NCI-H2227 (cell line): ENCODE data around the gene PREX1.
"Not testable (repeated sequence)": the region's sequence is repeated elsewhere in the genome, so short reads cannot be mapped to it uniquely, and the experiment has no call there.

Experiments used
- DNase-seq: peaks from one replicate; lab custom pipeline; 2025; ENCODE audit not compliant: unreplicated experiment; lab: John Stamatoyannopoulos, UW

Gene PREX1, protein sequence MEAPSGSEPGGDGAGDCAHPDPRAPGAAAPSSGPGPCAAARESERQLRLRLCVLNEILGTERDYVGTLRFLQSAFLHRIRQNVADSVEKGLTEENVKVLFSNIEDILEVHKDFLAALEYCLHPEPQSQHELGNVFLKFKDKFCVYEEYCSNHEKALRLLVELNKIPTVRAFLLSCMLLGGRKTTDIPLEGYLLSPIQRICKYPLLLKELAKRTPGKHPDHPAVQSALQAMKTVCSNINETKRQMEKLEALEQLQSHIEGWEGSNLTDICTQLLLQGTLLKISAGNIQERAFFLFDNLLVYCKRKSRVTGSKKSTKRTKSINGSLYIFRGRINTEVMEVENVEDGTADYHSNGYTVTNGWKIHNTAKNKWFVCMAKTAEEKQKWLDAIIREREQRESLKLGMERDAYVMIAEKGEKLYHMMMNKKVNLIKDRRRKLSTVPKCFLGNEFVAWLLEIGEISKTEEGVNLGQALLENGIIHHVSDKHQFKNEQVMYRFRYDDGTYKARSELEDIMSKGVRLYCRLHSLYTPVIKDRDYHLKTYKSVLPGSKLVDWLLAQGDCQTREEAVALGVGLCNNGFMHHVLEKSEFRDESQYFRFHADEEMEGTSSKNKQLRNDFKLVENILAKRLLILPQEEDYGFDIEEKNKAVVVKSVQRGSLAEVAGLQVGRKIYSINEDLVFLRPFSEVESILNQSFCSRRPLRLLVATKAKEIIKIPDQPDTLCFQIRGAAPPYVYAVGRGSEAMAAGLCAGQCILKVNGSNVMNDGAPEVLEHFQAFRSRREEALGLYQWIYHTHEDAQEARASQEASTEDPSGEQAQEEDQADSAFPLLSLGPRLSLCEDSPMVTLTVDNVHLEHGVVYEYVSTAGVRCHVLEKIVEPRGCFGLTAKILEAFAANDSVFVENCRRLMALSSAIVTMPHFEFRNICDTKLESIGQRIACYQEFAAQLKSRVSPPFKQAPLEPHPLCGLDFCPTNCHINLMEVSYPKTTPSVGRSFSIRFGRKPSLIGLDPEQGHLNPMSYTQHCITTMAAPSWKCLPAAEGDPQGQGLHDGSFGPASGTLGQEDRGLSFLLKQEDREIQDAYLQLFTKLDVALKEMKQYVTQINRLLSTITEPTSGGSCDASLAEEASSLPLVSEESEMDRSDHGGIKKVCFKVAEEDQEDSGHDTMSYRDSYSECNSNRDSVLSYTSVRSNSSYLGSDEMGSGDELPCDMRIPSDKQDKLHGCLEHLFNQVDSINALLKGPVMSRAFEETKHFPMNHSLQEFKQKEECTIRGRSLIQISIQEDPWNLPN (N-terminal part only)

DNA sequence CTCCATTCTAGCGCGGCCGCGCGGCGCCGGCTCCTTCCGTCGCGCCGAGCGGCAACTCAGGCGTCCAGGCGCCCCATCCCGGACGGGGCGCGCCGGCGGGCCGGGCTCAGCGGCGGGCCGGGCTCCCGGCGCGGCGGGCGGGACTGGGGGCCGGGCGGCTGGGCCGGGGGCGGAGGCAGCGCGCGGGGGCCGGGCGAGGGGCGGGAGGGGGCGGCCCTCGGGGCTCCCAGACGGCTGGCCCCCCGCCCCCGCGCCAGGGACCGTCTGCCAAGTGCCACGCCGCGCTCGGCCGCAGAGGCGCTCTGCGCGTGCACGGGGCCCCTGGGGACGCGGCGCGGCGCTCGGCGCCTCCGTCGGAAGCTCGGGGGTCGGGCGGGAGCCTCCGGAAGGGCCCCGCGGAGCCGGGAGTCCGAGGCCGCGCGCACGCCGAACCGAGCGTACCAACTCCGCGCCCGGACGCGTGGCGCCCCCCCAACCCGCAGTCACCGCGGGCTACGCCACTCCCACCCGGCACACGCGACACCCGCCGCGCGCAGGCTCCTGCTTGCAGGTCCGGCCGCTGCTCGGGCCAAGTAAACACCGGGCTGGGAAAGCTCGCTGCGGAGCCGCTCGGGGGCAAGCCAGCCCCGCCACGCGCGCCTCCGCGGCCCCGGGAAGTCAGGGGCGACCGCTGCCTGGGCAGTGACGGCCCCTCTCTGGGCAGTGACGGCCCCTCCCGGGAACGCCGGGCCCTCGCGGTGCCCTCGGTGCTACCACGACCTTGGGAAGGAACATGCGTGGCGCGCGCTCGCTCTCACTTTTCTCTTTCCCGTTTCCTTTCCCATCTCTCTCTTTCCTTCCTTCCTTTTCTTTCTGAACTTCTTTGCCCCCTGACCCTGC is at the start of gene PREX1:
TSS of gene PREX1 (minus strand) at position 145 of the 879 bp plus-strand sequence. CDS start at position 6, 139 bp downstream.
- DNase-seq: peak; percentile 92

DNA sequence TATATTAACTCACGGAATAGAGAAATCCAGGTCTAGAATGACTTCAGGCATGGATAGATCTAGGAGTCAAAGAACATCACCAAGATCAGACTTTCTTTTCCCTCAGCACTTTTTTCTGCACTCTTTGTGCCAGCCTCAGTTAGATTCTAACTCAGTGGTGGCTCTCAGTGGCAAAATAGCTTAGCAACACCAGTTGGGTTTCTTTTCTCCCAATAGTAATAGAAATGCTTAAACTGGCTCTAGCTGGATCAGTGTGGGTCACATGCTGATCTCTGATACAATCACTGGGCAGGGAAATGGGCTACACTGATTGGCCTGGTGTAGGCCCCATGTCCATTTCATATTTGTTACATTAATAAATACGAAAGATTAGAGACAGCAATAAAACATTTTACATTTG is 49.5 kb upstream of the PREX1 start:
- DNase-seq: peak; percentile 15

DNA sequence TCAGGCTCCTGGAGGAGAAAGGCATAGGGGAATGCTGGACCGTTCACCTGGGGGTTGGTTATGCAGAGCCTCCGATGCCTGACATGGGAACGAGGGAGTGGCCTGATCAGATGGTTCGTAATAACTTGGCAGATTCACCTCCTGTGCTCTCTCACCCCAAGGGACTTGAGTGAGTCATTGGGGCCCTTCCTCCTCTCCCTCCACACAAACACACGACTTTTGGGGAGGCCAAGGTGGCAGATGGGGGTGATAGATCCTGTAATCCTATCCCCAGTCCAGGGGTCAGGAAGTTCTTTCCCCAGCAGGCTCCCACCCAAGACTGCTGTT is 48.1 kb upstream of the PREX1 start:
- DNase-seq: no peak

DNA sequence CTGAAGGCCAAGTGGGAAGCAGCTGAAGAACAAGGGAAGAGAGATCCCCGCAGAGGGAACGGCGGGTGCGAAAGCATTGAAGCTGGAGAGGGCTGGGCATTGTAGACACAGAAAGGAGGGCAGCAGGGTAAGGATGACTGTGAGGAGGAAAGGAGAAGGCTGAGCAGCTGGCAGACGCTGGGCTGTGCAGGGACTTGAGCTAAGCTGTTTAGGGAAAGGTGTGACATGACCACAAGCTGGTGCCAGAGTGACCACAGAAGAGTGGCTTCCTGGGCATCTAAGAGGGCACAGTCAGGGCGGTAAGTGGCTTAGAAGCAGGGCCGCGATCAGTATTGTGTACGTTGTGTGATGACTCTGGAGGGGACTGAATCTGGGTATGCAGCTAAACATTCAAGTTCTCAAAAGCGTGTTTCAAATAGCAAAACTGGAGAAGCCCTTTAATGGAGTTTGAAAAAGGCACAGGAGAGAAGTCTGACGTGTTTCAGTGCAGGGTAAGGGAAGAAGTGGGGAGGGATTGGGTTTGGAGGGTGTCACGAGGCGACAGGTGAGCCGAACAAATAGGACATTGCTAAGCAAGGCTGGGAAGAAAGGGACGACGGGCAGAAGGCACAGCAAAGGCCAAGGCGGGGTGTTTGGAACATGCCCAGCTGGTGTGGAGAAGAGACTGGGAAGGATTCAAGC is 47.6 kb upstream of the PREX1 start:
- no peak for DNase-seq

DNA sequence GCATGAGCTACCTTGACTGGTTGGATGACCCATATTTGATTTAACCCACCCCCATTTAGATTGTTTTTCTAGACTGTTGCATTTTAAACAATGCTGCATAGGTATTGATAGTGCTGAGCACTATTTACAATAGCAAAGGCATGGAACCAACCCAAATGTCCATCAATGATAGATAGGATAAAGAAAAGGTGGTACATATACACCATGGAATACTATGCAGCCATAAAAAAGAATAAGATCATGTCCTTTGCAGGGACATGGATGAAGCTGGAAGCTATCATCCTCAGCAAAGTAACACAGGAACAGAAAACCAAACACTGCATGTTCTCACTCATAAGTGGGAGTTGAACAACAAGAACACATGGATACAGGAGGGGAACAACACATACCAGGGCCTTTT is 41.6 kb upstream of the PREX1 start:
- DNase-seq: not testable (repeated sequence)

DNA sequence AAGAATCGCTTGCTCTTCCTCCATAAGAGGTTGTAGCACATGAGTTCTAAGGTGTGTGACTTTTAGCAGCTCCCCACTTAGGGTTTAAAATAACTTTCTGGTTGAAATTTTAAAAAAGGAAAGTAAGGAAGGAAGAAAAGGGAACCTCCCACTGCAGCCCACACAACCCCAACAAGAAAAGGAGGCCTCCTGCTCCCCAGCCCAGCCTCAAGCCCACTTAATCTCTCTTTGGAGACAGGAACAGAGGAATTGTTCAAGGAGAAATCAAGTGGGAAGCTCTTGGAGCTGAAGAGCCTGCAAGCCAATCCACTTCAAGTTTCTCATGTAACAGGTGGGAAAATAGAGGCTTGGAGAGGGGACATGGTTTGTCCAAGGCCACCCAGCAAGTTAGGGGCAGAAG is 39.1 kb upstream of the PREX1 start:
- no peak for DNase-seq

DNA sequence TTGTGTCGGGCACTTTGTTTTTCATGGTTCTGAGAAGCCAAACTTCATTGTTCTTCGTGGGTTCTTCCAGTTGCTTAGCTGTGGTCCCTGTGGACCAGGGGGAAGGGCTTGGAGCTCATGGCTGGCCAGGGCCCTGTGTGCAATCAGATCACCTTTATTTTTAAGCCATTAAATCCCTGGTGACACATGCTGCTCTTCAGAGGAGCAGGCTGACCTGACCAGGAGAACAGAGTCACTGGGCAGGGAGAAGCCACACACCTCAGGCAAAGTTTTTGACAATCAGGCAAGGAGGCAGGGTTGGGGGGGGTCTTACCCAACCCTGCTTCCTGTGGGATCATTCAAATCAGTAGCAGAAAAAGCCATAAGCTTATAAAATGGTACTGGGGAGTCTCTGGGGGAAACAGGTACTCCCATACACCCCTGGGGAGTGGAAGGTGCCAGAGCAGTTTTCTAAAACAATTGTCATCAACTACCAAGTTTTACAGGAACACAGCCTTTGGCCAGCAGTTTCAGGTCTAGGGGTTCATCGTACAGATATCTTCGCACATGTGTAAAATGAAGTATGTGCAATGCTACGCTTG is 37.0 kb upstream of the PREX1 start:
- DNase-seq: no peak

DNA sequence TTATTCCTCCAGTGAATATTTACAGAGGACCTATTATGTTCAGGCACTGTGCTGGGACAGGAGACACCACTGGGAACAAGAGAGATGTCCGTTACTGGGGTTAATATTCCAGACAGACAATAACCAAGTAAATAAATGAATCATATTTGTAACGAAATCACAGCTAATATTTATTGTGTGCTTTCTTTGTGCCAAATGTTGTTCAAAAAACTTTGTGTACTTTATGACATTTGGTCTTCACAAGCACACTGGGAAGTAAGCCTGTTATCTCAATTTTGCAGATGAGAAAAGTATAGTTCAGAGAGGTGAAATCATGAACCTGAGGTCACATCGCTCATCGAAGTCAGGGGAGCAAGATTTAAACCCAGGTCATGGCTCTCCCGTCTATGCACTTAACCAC is 36.5 kb upstream of the PREX1 start:
- no peak for DNase-seq

DNA sequence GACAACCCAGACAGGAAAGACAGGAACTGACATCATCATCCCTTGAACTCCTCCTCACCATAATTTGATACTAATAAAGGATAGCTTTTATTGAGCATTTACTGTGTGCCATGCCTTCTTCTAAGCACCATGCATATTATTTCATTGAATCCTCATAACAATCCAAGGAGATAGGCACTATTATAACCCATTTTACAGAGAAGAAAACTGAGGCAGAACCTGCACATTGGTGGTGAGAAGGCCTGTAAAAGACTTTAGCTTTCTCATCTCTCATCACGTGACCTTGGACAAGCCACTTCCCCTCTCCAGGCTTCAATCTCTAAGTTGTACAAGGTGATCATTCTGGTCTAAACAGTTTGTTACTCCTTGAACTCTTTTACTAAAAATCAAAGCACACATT is 34.5 kb upstream of the PREX1 start:
- no peak for DNase-seq

DNA sequence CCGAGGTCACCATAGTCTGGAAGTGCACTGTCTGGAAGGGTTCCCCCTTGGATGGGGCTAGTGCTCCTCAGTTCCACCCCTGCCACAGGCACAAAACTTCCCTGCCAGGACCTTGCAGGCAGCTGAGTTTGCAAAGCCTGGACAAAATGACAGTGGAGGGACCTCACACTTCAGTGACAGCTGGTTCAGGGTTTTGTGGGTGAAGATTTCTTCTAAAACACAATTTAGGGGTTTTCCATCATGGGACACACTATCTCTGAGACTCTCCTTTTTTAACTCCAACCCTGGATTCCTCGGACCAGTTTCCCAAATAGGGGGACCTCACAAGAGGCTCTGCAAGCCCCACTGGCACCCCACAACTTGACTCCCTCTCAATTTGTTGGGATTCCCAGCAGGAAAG is 33.6 kb upstream of the PREX1 start:
- no peak for DNase-seq

DNA sequence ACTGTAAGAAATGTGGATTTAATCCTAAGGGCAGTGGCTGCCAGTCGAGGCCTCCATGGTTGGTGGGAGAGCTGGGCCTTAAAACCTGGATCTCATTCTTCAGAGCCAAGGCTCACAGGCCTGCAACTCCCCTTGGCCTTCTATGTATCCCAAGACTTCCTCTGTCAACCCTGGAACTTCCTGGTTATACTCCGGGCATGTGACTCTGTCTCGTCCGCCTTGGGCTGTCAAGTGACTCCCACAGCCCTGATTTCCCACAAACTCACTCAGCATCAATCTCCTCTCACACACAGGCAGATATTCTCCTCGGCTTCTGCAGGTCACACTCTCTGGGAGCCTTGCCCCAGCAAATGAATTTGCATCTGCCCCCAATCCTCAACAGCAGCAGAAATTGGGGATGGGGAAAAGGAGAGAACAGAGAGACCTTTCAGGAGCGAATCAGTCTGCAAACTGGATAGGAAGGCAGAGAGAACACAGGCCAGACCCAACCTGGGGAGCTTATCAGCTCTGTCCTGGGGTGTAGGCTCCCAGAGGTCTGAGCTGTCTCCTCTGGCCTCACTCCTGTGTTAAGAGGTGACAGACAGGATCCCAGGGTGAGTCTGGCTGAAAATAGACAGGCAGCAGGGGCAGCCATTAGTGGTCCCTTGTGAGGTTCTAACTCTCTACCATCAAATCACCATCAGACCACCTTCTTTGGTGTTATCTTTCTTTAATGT is 30.4 kb upstream of the PREX1 start:
- no peak for DNase-seq

DNA sequence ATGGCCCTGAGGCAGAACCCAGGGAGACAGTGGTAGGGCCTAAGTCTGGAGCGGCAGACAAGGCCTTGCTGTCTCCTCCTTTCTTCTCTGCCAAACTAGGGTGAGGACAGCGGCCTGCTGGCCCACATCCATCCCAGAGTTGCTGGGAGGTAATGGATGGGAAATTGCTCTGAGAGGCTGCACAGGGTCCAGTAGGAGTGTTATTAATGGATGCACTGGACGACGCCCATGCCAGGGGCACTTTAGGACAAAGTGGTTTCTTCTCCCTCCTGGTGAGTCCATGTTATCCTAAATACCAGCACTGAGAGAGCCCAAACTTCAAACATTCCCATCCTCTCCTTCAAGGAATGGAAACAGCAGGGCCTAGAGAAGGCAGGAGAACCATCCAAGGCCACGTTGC is 28.3 kb upstream of the PREX1 start:
- no peak for DNase-seq

DNA sequence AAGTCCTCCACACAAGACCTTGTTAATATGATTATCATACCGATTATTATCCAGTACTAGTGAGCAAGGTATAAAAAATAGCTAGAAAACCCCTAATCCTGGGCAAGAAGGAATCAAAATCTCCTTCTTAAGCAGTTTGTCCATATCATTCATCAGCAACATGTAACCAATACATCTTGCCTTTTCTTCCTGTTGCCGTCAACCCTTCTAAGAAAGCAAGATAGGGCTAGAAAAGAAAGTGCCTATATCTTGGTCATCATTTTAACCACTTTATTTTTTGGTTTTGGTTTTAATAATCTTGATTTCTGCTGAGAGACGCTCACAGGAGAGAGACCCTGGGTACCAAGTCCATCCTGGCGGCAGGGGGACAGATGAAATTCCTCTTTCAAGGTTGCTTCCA is 27.2 kb upstream of the PREX1 start:
- DNase-seq: no peak

DNA sequence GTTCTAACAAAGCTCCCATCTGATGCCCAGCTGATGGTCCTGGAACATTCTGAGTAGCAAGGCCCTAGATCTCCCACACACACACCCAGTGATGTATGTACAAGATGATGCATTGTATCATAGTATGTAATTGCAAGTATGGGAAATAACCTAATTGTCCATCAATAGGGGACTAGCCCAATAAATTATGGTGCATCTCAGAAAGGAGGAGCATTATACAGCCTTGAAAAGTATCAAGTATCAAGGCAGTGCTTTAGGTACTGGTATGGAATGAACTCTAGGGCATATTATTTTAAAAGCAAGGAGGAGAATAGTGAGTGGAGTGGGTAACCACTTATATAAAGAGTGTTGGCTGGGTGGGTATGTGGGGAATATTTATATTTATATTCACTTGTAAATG is 24.8 kb upstream of the PREX1 start:
- DNase-seq: no peak

DNA sequence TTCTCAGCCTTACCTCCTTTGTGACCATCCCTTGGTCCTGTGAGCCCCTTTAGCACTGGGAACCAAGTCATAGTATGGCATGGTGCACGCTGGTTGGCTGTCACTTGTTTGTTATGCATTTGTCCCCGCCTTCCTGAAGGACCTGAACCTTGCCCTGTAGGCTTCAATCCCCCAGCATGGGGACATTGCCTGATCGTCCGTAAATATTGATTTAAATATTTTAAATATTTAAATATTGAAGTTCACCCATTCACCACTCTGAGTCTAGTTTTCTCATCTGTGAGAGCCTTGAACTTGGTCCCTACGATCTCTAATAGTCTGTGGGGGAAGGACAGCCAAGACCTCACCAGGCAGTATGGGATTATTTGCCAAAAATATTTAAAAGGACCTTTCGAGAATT is 23.8 kb upstream of the PREX1 start:
- no peak for DNase-seq

DNA sequence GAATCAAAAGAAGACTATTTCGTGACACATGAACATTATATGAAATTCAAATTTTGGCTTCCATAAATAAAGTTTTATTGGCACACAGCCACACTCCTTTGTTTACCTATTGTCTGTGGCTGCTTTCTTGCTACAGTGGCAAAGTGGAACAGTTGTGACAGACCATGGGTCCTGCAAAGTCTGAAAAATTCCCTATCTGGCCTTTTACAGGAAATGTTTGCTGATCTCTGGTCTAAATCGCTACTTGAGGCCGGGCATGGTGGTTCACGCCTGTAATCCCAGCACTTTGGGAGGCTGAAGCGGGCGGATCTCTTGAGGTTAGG is 23.1 kb upstream of the PREX1 start:
- DNase-seq: no peak

DNA sequence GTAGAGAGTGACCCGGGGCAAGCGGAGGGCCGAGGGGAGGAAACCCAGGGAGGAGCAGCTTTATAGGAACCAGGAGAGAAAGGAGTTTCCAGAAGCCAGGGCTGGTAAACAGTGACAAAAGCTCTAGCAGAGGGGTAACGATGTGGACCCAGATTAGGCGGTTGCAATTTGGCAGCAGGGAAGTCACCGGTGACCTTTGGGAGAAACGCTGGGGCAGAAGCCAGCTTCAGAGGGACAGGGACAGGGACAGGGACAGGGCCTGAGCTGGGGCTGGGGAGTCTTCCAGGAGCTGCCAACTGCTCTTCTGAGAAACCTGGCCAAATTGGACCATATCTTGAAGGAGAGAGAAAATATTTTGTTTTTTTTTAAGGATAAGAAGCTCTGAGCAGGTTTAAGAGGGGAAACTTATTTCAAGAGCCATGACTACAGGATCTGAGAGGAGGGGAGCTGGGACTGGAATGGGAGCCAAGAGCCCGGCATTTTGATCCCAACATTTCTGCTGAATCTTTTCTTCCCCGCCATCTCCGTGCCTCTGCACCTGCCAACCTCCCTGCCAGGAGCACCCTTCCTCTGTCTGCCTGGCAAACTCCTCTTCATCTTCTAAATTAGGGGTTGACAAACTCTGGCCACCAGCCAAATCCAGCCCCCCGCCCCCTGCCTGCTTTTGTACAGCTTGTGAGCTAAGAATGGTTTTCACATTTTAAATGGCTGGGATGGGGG is 22.6 kb upstream of the PREX1 start:
- DNase-seq: peak; percentile 52

DNA sequence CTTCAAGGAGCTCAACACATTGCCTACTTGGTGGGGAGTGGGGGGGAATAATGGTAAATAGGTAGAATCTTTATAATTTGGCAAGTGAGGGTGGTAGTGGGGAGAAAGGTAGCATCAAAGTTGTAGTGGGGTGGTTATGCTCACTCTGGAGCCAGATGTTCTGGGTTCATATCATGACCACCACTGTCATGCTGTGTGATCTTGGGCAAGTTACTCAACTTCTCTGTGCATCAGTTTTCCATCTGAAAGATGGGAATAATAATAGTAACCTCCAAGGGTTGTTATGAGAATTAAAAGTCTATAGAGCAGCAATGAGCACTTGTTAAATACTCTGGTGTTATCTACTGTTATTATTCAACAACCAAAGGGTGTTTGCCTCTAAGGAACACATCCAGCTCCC is 22.0 kb upstream of the PREX1 start:
- DNase-seq: no peak

DNA sequence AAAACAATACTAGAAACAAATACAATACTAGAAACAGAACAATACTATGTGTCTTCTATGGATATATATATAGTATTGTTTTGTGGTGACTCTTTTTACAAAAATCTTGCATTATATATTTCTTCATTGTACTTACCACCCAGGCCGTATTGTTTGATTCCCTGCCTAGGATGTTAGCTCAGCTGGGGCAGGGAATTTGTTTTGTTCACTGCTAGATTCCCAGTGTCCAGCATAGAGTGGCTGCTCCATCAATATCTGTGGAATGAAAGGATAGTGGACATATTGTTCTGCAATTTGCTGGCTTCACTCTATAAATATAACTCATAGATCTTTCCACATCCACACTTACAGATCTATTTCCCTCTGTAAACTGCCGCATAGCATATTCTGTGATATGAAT is 21.5 kb upstream of the PREX1 start:
- DNase-seq: no peak
